ENCODE measurements around the gene IGF2R.

DNA sequence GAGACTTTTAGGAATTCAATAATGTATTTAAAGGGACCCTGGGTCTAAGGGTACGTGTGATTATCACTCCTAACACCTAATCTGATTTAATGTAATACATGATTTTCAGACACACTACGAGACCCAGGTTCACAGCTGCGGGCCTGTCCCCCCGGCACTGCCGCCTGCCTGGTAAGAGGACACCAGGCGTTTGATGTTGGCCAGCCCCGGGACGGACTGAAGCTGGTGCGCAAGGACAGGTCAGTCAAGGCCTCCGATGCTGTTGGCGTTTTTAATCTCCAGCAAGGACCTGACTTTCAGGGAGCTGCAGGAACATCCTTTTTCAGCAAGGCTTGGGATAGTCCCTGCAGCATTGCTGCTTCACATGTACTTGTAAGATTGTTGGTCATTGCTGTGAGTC is 58.2 kb downstream of the IGF2R start:
- TF ChIP-seq, protein P1, sequence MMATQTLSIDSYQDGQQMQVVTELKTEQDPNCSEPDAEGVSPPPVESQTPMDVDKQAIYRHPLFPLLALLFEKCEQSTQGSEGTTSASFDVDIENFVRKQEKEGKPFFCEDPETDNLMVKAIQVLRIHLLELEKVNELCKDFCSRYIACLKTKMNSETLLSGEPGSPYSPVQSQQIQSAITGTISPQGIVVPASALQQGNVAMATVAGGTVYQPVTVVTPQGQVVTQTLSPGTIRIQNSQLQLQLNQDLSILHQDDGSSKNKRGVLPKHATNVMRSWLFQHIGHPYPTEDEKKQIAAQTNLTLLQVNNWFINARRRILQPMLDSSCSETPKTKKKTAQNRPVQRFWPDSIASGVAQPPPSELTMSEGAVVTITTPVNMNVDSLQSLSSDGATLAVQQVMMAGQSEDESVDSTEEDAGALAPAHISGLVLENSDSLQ (IDR thresholded peaks at IDR 0.05) = no peak
- TF ChIP-seq ZNF384 (IDR thresholded peaks at IDR 0.05) = no peak
- TF ChIP-seq TARDBP (IDR thresholded peaks at IDR 0.05) = no peak
- no peak for TF ChIP-seq FOXK2 (IDR thresholded peaks at IDR 0.05)
- TF ChIP-seq ELF4 (IDR thresholded peaks at IDR 0.05) = no peak
- no peak for TF ChIP-seq CTBP1 (IDR thresholded peaks at IDR 0.05; ENCODE audit: borderline replicate concordance)
- no peak for TF ChIP-seq FOXA1 (IDR thresholded peaks at IDR 0.05)
- TF ChIP-seq NFRKB (IDR thresholded peaks at IDR 0.05) = no peak
- TF ChIP-seq LEF1 (IDR thresholded peaks at IDR 0.05; ENCODE audit: borderline replicate concordance) = no peak
- no peak for TF ChIP-seq BHLHE40 (IDR thresholded peaks at IDR 0.05; ENCODE audit: borderline replicate concordance)
- TF ChIP-seq SP1 (IDR thresholded peaks at IDR 0.05) = no peak
- TF ChIP-seq SUZ12 (IDR thresholded peaks at IDR 0.05) = no peak

All from HEK293T (cell line).